ENCODE measurements around the gene ACAA1.

- TF ChIP-seq CTCF (conservative IDR thresholded peaks at IDR 0.05; ENCODE audit: low read depth, low read length) (no peak), EZH2 (IDR thresholded peaks at IDR 0.05; ENCODE audit: low read length, unreplicated experiment) (no peak), EZH2phosphoT487 (IDR thresholded peaks at IDR 0.05; ENCODE audit: borderline replicate concordance, low read length) (no peak)
These were observed 6.0 kb upstream of the ACAA1 start for GRCh38 chr3:38142959-38143358.

All from PC-3 (cell line).